Stomach smooth muscle (tissue), 2 donors: ENCODE data around the gene BST1.
"Not testable (repeated sequence)": the region's sequence is repeated elsewhere in the genome, so short reads cannot be mapped to it uniquely, and the experiment has no call there.

Source experiments
- H3K27ac ChIP-seq: one replicate; pipeline ENCODE4 v1.7.0; 2013; ENCODE audit warnings: mild to moderate bottlenecking, low read length, inconsistent platforms
- H3K27me3 ChIP-seq, 2 donors: one replicate each; pipeline ENCODE4 v1.7.0; 2013; ENCODE audit warnings: low read length in 2 of 2; ENCODE audit not compliant: insufficient read depth in 2 of 2, control insufficient read depth in 1 of 2
- H3K36me3 ChIP-seq, 2 donors: one replicate each; pipeline ENCODE4 v1.7.0; 2013; ENCODE audit warnings: low read length in 2 of 2; ENCODE audit not compliant: control insufficient read depth in 2 of 2, insufficient read depth in 2 of 2
- H3K4me1 ChIP-seq: one replicate; pipeline ENCODE4 v1.7.0; 2013; ENCODE audit warnings: low read length; ENCODE audit not compliant: control insufficient read depth, insufficient read depth
- H3K4me3 ChIP-seq, 2 donors: one replicate each; pipeline ENCODE4 v1.7.0; 2013; ENCODE audit warnings: low read length in 2 of 2
- H3K9ac ChIP-seq, 2 donors: one replicate each; pipeline ENCODE4 v1.7.0; 2013; ENCODE audit warnings: low read length in 2 of 2, mild to moderate bottlenecking in 1 of 2
- H3K9me3 ChIP-seq, 2 donors: one replicate each; pipeline ENCODE4 v1.7.0; 2013; ENCODE audit warnings: low read length in 2 of 2; ENCODE audit not compliant: control insufficient read depth in 2 of 2
- donor health status: healthy.
- donor health status: Pancreatic carcinoma.

The BST1 gene

DNA sequence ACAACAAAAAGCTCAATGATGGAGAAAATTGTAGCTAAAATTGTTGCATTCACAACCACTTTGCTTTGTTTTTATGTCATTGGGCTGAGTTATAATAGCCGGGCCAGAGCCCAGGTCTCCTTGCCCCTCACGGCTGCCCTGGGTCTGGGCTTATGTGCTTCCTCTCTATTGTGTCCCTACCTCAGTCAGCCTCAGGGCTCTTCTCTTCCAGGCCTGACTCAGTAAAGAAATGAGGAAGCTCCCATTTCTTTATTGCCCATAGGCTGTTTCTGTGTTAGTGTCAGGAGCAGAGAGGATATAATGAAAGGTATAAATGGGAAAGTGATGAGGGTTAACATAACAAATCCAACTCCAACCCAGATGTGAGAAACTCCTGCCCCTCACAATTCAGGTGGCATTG is 18.0 kb downstream of the BST1 start:
- H3K9ac ChIP-seq = no peak overlapping the region
- H3K27me3 ChIP-seq = no peaks in the 10 kb centered on the region
- H3K27ac ChIP-seq = no peak overlapping the region
- H3K4me1 ChIP-seq = peaks cover 22% of the 10 kb centered on the region
- no peak overlapping the region for H3K4me3 ChIP-seq
- no peaks in the 10 kb centered on the region for H3K36me3 ChIP-seq
- H3K9me3 ChIP-seq = no peaks in the 10 kb centered on the region

DNA sequence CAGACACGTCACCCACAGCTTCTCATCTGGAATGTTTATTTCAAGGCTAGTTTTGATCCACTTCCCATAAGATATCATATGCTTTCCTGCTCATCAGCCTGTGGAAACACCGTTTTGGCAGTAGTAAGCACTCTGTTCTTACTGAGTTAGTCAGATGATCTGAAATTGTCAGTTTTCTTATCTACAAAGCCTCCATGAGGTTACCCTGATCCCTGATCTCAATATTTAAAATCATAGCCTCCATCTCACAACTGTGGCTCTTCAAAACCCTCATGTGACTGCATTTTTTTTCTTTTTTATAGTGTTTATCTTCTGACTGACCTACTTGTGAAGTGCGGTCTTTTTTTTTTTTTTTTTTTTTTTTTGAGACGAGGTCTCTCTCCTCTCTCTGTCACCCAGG is 22.7 kb downstream of the BST1 start:
- Histone ChIP-seq H3K4me1 (no peaks in the 10 kb centered on the region), H3K9ac (no peak overlapping the region), H3K27ac (no peak overlapping the region), H3K36me3 (no peaks in the 10 kb centered on the region), H3K9me3 (no peaks in the 10 kb centered on the region), H3K4me3 (no peak overlapping the region), H3K27me3 (no peaks in the 10 kb centered on the region)

DNA sequence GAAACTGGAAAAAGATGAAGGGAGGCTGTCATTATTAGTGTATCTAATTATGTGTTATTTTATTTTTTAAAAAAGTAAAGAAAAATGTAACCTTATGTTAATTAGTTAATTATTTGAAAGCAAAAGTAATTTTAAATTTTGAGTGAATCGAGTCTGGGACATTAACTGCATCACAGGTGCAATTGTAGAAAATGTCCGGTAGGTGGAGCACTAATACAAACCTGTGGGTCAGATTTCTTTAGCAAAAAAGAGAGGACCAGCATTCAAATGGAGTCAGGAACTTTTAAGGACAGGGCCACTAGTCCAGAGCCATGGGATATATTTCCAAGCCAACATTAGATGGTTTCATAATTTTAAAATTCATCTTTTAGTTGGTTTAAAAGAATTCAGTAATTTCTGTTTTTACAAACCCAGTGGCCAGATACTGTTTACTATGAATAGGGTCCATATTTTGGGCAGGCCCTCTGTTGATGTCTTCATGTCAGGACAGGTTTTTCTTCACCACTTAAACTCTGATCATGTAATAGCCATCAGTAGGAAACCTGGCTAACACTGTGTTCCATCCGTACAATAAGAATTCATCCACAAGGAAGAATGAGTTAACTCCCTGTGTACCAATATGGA is 27.2 kb downstream of the BST1 start:
- H3K27ac ChIP-seq = no peak overlapping the region
- H3K27me3 ChIP-seq = no peaks in the 10 kb centered on the region
- no peaks in the 10 kb centered on the region for H3K36me3 ChIP-seq
- no peaks in the 10 kb centered on the region for H3K4me1 ChIP-seq
- H3K9me3 ChIP-seq = no peaks in the 10 kb centered on the region
- H3K4me3 ChIP-seq = no peak overlapping the region
- no peak overlapping the region for H3K9ac ChIP-seq

DNA sequence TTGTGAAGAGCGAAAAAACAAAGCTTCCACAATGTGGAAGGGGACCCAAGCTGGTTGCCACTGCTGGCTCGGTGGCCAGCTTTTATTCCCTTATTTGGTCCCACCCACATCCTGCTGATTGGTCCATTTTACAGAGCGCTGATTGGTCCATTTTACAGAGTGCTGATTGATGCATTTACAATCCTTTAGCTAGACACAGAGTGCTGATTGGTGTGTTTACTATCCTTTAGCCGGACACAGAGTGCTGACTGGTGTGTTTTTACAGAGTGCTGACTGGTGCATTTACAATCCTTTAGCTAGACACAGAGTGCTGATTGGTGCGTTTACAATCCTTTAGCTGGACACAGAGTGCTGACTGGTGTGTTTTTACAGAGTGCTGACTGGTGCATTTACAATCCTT is 30.2 kb downstream of the BST1 start:
- not testable (repeated sequence) for H3K27me3 ChIP-seq, H3K36me3 ChIP-seq, H3K9me3 ChIP-seq, H3K4me3 ChIP-seq, H3K4me1 ChIP-seq, H3K9ac ChIP-seq, H3K27ac ChIP-seq

DNA sequence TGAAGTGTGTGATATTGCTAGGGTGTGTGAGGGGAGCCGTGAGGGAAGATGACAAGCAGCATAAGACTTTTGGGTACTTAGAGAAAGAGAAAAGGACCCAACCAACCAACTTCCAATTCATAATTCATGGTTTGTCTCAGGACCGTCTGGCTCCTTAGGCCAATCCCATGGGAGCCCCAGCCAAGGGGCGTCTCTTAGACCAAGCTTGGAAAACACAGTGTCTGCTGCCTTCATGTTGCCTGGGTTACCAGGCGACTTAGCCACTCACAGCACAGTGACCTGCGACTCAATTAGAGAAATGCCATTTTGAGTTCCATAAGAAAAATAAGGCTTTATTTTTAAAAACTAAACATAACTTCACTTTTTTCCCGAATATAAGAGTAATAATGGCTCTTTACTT is 32.7 kb downstream of the BST1 start:
- Histone ChIP-seq H3K36me3 (no peaks in the 10 kb centered on the region), H3K9me3 (no peaks in the 10 kb centered on the region), H3K4me3 (no peak overlapping the region), H3K9ac (no peak overlapping the region), H3K4me1 (no peaks in the 10 kb centered on the region), H3K27ac (no peak overlapping the region), H3K27me3 (no peaks in the 10 kb centered on the region)

DNA sequence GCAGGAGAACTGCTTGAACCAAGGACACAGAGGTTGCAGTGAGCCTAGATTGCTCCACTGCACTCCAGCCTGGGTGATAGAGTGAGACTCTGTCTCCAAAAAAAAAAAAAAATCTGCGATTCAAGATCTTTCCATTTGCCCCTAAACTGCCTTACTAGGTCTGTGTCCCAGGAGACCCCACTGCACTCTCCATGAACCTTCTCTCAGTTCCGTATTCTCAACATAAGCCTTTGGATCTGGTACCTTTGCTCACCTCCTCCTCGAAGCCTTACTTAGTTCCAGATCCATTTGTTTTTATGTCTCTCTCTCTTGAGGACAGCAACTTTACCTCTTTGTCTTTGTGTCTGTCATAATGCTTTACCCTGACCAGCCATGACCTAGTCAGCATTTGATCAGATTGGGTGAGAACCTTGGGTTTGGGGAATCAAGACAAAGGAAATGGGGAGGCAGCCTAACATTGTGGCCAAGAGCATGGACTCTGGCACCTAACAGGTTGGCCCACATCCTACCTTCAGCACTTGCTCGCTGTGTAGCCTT is 33.7 kb downstream of the BST1 start:
- Histone ChIP-seq H3K9me3 (no peaks in the 10 kb centered on the region), H3K27ac (no peak overlapping the region), H3K27me3 (no peaks in the 10 kb centered on the region), H3K4me1 (no peaks in the 10 kb centered on the region), H3K36me3 (no peaks in the 10 kb centered on the region), H3K4me3 (no peak overlapping the region), H3K9ac (no peak overlapping the region)

DNA sequence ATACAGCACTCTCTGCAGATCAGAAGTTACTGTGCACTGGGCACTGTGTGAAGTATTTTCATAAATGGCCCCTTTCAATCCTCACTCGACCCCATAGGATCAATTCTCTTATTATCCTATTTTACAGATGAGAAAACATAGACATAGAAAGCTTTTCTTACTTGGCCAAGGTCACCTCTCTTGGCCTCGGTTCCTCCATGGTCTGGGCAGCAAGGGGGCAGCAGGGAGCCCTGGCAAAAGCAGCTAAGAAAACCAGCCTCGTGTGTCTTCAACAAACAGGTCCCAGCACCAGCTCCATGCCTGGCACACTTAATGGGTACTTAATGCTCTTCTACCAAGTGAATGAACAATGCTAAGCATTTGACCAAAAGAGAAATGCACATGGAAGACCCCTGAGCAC is 34.4 kb downstream of the BST1 start:
- Histone ChIP-seq H3K9me3 (peaks cover 0 to 4% of the 10 kb centered on the region in 2 donors), H3K27ac (no peak overlapping the region), H3K36me3 (no peaks in the 10 kb centered on the region), H3K27me3 (no peaks in the 10 kb centered on the region), H3K4me3 (no peak overlapping the region), H3K9ac (no peak overlapping the region), H3K4me1 (no peaks in the 10 kb centered on the region)

DNA sequence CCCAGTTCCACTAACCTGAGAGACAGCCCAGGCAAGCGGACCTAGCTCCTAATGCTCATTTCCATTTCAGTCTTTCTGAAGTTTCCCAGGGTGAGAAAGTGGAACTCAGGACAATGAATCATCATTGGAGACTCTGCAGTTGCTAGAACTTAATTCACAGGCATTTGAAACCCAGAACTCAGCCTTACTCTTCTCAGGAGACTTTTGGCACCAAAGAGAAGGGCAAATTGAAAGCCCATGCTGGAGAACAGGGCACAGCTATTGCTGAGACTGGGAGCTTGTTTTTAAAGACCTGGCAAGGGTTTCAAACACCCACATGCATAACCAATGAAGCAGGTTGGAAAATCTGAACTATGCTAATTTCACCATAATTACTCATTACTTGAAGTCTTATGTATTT is 36.0 kb downstream of the BST1 start:
- Histone ChIP-seq H3K4me1 (no peaks in the 10 kb centered on the region), H3K9ac (no peak overlapping the region), H3K4me3 (no peak overlapping the region), H3K9me3 (peaks cover 0 to 4% of the 10 kb centered on the region in 2 donors), H3K36me3 (no peaks in the 10 kb centered on the region), H3K27me3 (no peaks in the 10 kb centered on the region), H3K27ac (no peak overlapping the region)

DNA sequence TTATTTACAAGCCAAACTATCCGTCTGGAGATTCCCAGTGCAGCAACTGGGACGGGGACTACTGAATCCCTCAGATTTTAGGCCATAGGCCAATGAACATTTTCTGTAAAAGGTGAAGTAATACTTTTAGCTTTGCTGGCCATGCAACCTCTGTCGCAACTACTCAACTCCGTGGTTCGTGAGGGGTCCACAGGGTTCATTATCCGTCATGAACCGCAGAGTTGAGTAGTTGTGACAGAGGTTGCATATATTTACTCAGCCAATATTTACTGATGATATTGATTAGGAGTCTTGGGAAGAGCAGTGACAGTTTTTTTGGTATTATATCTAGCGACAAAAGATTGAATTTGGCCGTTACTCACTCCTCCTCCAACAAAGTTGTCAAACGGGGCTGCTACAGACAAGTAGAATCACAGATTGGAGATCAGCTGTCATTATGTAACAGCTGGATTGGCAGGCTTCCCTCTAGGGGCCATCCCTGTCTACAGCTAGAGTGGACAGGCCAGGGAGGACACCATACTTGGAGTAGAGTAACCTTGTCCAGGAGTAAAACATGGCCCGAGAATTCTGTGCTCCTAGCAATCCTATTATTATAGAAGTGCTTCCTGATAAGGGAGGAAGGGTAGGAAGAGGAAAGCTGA is 38.0 kb downstream of the BST1 start:
- Histone ChIP-seq H3K9ac (no peak overlapping the region), H3K27ac (no peak overlapping the region), H3K4me1 (no peaks in the 10 kb centered on the region), H3K4me3 (no peak overlapping the region), H3K36me3 (no peaks in the 10 kb centered on the region), H3K27me3 (no peaks in the 10 kb centered on the region), H3K9me3 (peaks cover 0 to 4% of the 10 kb centered on the region in 2 donors)

DNA sequence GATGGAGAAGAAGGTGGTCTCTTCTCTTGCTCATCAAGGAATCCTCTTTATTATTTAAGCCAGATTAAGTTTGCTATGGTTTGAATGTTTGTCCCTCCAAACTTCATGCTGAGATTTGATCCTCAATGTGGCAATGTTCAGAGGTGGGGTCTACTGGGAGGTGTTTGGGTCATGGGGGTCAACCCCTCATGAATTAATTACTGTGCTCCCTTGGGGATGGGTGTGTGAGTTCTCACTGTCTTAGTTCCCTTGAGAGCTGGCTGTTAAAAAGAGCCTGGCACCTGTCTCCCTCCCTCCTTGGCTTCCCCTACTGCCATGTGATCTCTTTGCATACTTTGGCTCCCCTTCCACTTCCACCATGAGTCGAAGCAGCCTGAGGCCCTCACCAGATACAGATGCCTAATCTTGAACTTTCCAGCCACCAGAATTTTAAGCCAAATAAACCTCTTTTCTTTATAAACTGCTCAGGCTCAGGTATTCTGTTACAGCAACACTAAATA is 39.3 kb downstream of the BST1 start:
- Histone ChIP-seq H3K27me3 (no peaks in the 10 kb centered on the region), H3K9ac (no peak overlapping the region), H3K36me3 (no peaks in the 10 kb centered on the region), H3K4me3 (no peak overlapping the region), H3K4me1 (no peaks in the 10 kb centered on the region), H3K9me3 (peaks cover 0 to 4% of the 10 kb centered on the region in 2 donors), H3K27ac (no peak overlapping the region)

DNA sequence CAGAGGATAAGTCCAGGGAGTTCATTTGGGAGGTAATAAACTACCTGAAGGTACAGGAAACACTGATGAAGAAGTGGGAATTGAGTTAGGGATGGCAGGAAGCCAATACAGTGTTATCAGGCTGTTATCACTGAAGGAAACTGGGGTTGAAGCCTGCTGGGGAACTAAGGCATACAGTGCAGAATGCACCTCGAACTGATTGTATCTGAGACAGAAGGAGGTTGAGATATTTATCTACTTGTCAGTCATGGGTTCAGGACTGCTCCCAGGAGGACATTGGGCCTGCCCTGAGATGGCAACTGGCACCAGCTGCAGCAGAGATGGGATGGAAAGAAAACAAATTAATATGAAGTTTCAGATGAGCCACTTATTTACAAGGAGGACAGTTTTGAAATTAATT is 39.8 kb downstream of the BST1 start:
- no peak overlapping the region for H3K9ac ChIP-seq
- no peaks in the 10 kb centered on the region for H3K4me1 ChIP-seq
- no peaks in the 10 kb centered on the region for H3K27me3 ChIP-seq
- H3K27ac ChIP-seq = no peak overlapping the region
- H3K36me3 ChIP-seq = no peaks in the 10 kb centered on the region
- H3K9me3 ChIP-seq = peaks cover 0 to 4% of the 10 kb centered on the region in 2 donors
- H3K4me3 ChIP-seq = no peak overlapping the region
